H7 (cell line): ENCODE results near the gene SPPL3. TPM values are rescaled to one million over a fixed set of nuclear protein-coding genes. Genes with fewer than 3 reads are reported as not detected.

Experiments used
- DNase-seq: peaks from one replicate; pipeline ENCODE4 v3.0.0; 2012
- H3K27me3 ChIP-seq: 2 replicates; pipeline ENCODE4 v1.6.0; 2011; ENCODE audit warnings: mild to moderate bottlenecking, low read length; ENCODE audit not compliant: control insufficient read depth, insufficient read depth
- H3K36me3 ChIP-seq: replicated peaks from 2 replicates; pipeline ENCODE4 v1.5.1; 2011; ENCODE audit warnings: low read length; ENCODE audit not compliant: control insufficient read depth, insufficient read depth
- H3K4me3 ChIP-seq: 2 replicates; pipeline ENCODE4 v1.5.1; 2011; ENCODE audit warnings: low read depth, mild to moderate bottlenecking, control low read depth, low read length, moderate library complexity; ENCODE audit not compliant: insufficient read depth
- total RNA-seq: library from RNA; depleted of rRNA; stranded (reverse); fragments of >200 nt; shearing (Covaris generic); gene quantifications from 2 replicates; pipeline ENCODE4 v1.2.3, GENCODE V29; 2014

The SPPL3 gene
- total RNA-seq, 1 experiment from 2014 or later, result 9.0 TPM

DNA sequence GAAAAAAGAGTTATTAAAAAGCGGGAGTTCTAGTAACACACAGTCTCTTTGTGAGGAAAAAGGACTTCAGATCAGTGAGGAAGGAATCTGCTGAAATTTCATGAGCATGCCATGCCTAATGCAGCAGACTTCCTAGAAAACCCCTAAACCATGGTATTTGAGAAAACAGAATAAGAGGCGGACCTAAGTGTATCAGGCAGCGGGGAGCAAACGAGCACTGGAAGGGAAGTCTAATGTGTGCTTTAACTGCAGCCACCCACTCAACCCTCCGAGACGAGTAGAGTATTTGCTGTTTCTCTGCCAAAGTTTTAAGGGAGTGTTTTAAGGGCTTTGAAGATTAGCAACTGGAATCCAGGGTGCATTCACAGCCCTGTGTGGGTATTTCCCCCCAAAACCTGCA, 142.1 kb downstream of the SPPL3 start:
- no peak overlapping the region for H3K4me3 ChIP-seq
- peaks cover 10% of the 10 kb centered on the region for H3K36me3 ChIP-seq
- DNase-seq, result no peak
- no peaks in the 10 kb centered on the region for H3K27me3 ChIP-seq

DNA sequence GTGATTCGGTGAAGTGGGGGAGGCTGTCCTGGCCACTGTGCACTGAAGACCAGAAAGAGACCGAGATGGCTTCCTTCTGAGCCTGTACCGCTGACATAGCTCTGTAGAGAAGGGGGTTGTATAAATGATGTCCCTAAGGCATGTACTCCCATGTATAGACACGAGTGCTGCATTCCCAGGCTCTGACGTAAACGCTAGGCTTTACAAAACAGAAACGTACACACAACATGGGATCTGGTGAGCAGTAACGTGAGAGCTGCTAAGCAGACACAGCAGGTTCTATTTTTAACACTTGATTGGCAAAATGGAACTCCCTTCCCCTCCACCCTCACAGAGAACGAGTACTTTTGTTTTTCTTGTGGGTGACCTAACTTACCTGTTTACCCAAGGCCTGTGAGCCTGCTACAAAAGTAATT, 142.6 kb downstream of the SPPL3 start:
- no peak for DNase-seq
- H3K4me3 ChIP-seq, result no peak overlapping the region
- peaks cover 5% of the 10 kb centered on the region for H3K36me3 ChIP-seq
- no peaks in the 10 kb centered on the region for H3K27me3 ChIP-seq

DNA sequence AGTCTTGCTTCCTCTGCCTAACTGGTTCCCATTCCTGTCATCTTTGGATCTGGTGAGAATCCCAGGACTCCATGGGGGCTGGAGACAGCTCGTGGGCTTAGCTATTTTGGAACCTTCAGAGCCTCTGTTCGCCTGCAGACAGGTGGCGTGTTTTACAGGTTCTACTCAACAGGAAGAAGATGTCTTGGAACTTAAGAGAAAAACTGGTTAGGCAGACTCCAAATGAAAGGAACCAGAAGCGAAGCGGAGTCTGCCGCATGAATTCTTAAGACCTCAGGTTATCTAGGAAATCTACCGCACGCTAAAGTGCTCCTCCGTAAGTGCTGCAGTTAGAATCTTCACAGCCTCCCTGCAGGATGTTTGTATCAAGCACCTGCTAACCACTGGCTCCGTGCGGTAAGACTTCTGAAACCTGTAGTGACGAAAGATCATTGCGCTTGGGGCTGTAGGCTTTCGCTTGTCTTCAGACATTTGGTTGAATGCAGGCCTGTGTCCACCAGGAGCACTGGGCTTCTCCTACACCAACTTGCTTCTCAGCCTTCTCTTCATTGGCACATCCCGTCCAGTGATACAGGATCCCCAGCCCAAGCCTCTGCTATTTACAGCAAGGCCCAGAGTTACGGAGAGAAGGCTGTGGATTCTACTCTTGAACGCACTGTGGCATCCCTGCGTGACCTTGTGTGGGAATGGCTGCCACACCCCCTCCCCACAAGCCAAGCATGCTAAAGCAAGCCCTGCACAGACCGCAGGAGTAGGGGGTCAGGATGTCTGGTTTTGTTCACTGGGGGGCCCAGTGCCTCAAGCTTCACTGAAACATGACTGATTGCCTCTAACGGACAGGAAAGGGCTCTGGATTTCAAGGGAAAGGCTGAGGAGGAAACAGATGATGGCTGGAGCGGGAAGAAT, 143.6 kb downstream of the SPPL3 start:
- Histone ChIP-seq H3K4me3 (no peak overlapping the region), H3K27me3 (no peaks in the 10 kb centered on the region), H3K36me3 (peaks cover 1% of the 10 kb centered on the region)
- DNase-seq, result no peak

DNA sequence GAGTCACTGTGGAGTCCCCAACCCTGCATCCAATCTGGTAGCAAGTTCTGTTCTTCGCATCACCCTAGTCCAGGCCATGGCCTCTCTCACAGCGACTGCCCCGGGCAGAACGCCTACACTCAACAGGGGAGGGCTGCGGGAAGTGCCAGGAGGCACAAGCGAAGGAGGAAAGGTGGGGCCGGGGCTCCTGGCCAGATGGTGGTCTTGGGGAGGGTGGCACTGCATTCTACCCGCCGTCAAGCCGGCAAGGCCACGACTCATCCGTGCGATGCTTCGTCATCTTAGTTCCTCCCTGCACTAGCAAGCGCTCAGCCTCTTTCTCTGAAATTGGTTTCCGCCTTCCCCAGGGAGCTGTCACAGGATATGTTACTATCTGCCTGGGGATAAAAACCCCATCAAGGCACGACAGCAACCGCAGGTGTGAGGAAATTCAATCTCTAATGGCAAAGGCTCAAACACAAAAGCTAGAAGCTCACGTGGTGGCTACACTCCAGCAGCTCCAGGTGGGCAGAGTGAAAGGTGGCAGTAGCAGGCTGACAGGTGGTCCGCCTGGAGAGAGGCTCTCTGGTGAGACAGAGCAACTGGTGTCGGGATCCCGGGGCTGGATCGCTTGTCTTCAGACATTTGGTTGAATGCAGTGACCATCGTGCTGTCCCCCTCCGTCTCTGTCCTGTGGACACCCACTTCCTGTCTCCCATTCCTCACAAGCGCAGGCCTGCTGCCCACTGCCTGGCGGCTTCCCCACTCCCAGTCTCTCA, 144.4 kb downstream of the SPPL3 start:
- no peak overlapping the region for H3K4me3 ChIP-seq
- H3K27me3 ChIP-seq, result no peaks in the 10 kb centered on the region
- peaks cover 1% of the 10 kb centered on the region for H3K36me3 ChIP-seq
- DNase-seq, result no peak

DNA sequence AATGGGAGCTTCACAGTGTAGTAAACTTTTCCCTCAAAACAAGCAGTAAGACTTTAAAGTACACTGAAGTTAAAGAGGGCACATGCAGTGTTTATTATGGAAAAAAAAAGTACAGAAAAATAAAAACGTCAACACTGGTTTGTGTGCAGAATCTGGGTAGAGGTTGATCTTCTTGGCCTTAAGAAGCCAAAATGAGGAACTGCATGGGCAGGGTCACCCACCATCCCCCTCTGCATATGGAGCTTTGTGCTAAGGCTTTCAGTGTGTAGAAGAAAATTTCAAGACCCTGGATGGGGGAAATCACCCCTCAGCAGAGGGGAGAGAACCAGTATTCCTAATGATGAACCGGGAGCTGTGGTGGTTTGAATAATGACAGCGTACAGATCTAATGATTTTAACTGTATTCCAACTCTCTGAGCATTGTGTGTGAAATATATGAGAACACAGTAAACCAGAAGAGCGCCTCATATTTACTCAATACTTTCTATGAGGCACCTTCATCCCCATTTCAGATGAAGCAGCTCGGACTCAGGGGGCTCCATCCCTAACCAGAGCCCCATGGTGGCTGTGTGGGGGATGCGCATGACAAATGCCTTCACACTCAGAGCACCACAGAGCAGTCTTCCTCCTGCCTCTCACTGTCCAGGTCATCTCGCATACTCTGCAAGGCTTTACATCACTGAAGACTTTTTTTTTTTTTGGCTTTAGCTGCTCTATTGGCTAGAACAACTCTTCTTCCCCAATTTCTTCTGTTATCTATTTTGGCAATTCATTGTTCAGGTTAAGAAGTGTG, 145.2 kb downstream of the SPPL3 start:
- H3K27me3 ChIP-seq, result no peaks in the 10 kb centered on the region
- DNase-seq, result peak; percentile 73
- H3K36me3 ChIP-seq, result peaks cover 1% of the 10 kb centered on the region
- H3K4me3 ChIP-seq, result no peak overlapping the region

DNA sequence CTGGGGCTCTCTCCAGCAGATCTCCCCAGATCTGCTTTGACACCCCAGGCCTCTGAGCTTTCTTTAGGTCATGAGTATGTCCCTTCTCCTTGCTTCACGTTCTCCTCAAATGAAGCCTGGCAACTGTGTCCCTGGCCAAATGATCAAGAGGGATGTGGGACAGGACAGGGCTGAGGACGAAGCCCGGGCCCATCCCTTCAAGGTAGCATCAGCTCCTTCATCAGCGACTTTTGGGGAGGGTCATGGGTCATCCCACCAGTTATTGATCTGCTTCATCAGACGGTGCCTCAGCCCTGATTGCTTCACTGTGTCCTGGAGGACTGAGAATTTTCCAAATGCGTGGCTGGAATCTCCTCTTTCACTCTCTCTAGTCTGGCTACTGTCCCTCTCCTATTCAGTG, 146.2 kb downstream of the SPPL3 start:
- no peaks in the 10 kb centered on the region for H3K36me3 ChIP-seq
- H3K27me3 ChIP-seq, result no peaks in the 10 kb centered on the region
- no peak overlapping the region for H3K4me3 ChIP-seq
- no peak for DNase-seq

DNA sequence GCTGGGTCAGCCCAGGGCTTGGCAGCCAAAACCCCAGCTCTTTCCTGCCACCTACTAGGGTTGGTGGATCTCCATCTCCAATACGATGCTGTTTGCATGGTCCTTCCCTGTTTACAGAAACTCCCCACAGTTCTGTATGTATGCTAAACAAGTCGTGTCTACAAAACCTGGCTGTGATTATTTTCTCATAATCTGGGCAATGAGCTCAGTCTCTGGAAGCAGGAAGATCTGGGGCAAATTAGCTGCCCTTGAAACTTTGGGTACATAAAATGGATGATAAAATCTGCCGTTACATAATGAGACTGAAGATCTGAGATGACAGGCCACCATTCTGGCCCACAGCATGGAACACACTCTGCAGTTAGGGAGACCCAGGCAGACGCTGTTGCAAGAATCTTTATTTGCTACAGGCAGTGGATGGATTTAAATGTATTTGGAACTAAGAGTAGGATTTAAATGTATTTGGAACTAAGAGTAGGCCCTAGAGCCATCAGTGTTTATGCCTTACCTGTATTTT, 146.9 kb downstream of the SPPL3 start:
- no peaks in the 10 kb centered on the region for H3K36me3 ChIP-seq
- H3K4me3 ChIP-seq, result no peak overlapping the region
- DNase-seq, result no peak
- no peaks in the 10 kb centered on the region for H3K27me3 ChIP-seq

DNA sequence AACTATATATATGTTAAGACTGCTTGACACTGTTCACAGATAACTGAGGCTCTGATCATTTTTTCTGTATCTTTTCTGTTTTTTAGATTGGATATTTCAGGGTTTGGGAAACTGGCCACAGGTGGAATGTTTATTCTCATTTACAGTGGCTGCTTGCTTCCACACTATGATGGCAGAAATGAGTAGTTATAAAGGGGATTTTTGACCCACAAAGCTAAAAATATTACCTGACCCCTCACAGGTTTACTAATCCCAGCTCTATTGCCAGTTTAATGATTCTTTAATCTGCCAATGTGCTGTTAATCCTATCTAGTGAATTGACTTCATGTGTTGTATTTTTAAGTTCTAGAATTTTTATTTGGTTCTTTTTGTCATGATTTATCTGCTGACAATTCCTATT, 148.9 kb downstream of the SPPL3 start:
- no peaks in the 10 kb centered on the region for H3K27me3 ChIP-seq
- no peak overlapping the region for H3K4me3 ChIP-seq
- no peaks in the 10 kb centered on the region for H3K36me3 ChIP-seq
- no peak for DNase-seq

DNA sequence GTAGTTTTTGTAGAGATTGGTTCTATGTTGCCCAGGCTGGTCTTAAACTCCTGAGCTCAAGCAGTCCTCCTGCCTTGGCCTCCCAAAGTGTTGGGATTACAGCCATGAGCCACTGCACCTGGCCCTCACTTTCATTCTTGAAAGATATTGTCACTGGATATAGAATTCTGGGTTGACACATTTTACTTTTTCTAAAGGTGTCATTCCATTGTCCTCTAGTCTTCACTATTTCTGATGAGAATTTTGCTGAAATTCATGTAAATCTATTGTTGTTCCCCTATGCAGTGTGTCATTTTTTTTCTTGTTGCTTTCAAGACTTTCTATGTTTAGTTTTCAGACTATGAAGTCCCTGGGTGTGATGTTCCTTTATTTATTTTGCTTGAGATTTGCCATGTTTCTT, 149.4 kb downstream of the SPPL3 start:
- no peak for DNase-seq
- Histone ChIP-seq H3K4me3 (no peak overlapping the region), H3K27me3 (no peaks in the 10 kb centered on the region), H3K36me3 (no peaks in the 10 kb centered on the region)

DNA sequence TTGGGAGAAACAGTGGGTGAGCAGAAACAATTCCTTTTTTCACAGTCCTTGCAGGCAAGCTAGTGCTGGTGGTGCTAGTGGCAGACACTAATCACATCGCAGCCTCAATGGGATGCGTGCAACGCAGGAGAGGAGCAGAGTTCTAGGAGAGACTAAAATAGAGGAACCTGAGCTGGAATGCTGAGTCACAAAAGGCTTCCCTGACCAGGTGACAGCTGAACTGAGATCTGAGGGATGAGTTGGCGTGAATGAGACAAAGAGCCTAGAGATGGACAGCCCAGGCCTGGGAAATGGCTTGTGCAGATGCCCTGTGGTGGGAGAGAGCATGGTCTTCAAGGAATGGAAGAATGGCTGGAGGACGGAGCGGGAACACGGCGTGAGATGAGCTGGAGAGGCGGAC, 152.8 kb downstream of the SPPL3 start:
- H3K36me3 ChIP-seq, result no peaks in the 10 kb centered on the region
- no peak overlapping the region for H3K4me3 ChIP-seq
- DNase-seq, result no peak
- no peaks in the 10 kb centered on the region for H3K27me3 ChIP-seq

DNA sequence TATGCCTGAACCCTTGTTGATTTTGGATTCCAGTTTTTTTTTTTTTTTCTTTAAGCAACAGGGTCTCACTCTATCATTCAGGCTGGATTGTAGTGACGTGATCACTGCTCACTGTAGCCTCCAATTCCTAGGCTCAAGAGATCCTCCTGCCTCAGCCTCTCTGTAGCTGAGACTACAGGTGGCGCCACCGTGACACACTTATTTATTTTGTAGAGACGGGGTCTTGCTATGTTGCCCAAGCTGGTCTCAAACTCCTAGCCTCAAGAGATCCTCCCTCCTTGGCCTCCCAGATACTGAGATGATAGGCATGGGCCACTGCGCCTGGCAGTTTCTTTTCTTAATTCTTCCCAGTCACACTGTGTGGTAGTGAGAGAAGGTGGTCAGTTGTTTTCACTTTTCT, 153.4 kb downstream of the SPPL3 start:
- no peaks in the 10 kb centered on the region for H3K27me3 ChIP-seq
- H3K4me3 ChIP-seq, result no peak overlapping the region
- DNase-seq, result no peak
- no peaks in the 10 kb centered on the region for H3K36me3 ChIP-seq

DNA sequence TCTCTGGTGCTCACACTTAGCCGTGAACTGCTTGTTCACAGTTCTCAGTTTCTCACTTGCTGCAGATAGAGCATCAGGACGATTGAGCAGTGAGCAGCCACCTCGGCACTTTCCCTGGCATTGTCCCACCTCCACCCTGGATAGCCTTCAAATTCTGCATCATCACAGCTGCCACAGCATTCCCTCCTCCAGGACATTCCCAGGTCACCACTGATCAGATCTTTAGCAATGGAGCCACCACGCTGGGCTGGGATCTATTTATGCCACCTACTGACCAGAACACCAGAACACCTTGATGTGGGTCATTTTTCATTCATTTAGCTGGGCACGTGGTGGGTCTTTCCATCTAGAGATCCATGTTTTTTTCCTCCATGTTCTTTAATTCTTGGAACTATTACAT, 154.9 kb downstream of the SPPL3 start:
- DNase-seq, result no peak
- H3K36me3 ChIP-seq, result no peaks in the 10 kb centered on the region
- H3K4me3 ChIP-seq, result no peak overlapping the region
- no peaks in the 10 kb centered on the region for H3K27me3 ChIP-seq

DNA sequence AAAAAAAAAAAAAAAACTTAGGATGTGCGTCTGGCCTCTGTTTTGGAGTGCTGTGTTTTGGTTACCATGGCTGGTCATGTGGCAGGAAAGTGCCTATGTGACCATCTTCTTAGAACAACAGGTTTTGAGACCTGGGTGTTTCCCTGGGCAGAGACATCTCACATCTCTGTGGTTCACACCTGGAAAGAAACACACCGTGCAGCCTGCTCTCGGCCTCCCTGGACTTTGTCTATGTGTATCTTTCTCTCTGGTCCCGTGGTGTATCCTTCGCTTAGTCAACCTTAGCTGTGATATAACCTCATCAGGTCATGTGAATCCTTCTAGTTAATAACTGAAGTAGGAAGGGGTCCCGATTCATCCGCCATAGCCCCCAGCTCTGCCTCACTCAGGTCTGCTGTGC, 155.9 kb downstream of the SPPL3 start:
- no peaks in the 10 kb centered on the region for H3K27me3 ChIP-seq
- no peak overlapping the region for H3K4me3 ChIP-seq
- no peaks in the 10 kb centered on the region for H3K36me3 ChIP-seq
- DNase-seq, result no peak

DNA sequence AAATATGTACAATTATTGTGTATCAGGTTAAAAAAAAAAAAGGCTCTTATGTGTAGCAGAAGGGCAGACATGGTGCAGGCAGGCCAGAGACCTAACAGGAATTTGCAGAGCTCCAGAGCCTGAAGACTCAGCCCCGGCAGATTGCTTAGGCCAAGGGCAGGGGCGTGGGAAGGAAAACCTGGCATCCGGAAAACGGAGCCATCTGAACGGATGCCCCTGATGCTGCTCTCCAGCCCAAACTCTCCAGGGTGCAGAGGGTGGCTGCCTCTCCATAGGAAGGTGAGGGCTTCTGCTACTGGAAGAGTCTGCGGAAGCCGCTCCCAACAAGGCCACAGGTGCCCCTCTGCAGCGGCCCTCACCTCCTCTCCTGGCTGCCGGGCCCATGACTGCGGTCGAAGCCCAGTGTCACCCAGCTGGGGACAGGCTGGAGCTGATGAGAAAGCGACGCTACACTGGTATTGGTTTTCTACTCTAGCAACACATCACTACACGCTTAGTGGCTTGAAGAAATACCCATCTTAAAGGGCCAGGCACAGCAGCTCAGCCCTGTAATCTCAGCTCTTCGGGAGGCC, 159.2 kb downstream of the SPPL3 start:
- peak; percentile 47 for DNase-seq
- no peaks in the 10 kb centered on the region for H3K36me3 ChIP-seq
- H3K27me3 ChIP-seq, result no peaks in the 10 kb centered on the region
- H3K4me3 ChIP-seq, result no peak overlapping the region
